ENCODE measurements around the gene ELMOD3.
"Not testable (repeated sequence)": the region's sequence is repeated elsewhere in the genome, so short reads cannot be mapped to it uniquely, and the experiment has no call there.

The ELMOD3 gene

GRCh38 chr2:85376291-85377065 is 21.9 kb downstream of the ELMOD3 start:
- no peak for DNase-seq (ENCODE audit: low spot score)

- no peak for DNase-seq (ENCODE audit: low spot score)
Observed at GRCh38 chr2:85377083-85377482, 22.5 kb downstream of the ELMOD3 start.

DNA sequence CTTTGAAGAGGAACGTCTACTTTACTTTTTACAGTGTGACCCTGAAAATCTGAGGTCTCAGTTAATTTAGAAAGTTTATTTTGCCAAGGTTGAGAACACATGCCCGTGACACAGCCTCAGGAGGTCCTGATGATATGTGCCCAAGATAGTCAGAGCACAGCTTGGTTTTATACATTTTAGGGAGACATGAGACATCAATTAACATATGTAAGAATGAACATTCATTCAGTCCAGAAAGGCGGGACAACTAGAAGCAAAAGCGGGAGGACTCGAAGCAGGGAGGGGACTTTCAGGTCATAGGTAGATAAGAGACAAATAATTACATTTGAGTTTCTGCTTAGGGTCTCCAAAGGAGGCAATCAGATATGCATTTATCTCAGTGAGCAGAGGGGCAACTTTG is 23.7 kb downstream of the ELMOD3 start:
- DNase-seq (ENCODE audit: low spot score) = no peak

DNA sequence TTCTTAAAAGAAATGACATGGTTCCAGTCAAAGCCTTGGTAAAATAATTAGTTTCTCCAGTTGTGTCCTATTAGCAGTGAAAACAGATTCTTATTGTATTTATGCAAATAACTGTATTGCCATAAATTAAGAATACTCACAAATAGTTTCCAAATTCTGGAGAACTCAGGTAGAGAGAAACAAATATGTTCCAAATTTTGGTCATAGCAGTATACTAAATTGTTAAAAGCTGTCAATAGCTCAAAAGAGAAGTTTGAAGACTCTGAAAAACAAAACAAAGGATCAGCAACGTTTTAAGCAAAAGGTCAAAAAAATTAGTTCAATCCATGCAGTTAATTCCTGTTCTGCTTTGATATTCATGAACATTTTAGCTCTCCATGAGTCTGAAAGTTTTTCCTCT is 25.5 kb downstream of the ELMOD3 start:
- DNase-seq (ENCODE audit: low spot score) = no peak

DNA sequence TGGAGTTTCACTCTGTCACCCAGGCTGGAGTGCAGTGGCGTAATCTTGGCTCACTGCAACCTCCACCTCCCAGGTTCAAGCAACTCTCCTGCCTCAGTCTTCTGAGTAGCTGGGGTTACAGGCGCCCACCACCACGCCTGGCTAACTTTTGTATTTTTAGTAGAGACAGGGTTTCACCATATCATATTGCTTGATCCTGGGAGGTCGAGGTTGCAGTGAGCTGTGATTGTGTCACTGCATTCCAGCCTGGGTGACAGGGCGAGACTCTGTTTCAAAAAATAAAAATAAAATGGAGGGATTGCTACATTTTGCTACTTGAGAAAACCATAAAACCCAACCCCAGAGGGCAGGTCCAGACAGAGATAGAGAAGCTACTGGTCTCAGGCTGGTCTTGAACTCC is 28.6 kb downstream of the ELMOD3 start:
- not testable (repeated sequence) for DNase-seq (ENCODE audit: low spot score)

DNA sequence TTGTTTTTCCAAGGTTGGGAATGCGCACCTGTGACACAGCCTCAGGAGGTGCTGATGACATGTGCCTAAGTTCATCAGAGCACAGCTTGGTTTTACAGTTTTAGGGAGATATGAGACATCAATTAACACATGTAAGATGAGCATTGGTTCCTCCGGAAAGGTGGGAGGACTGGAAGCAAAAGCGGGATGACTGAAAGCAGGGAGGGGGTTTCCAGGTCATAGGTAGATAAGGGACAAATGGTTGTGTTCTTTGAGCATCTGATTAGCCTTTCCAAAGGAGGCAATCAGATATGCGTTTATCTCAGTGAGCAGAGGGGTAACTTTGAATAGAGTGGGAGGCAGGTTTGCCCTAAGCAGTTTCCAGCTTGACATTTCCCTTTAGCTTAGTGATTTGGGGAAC is 29.3 kb downstream of the ELMOD3 start:
- DNase-seq (ENCODE audit: low spot score) = no peak

- no peak for DNase-seq (ENCODE audit: low spot score)
Observed at GRCh38 chr2:85385746-85386145, 31.2 kb downstream of the ELMOD3 start.

GRCh38 chr2:85387754-85388153 is 33.2 kb downstream of the ELMOD3 start:
- no peak for DNase-seq (ENCODE audit: low spot score)

- no peak for DNase-seq (ENCODE audit: low spot score)
Observed at GRCh38 chr2:85388878-85389538, 34.4 kb downstream of the ELMOD3 start.

GRCh38 chr2:85390941-85391669 is 36.5 kb downstream of the ELMOD3 start:
- DNase-seq (ENCODE audit: low spot score) = peak; percentile 60

GRCh38 chr2:85393836-85394235 is 39.3 kb downstream of the ELMOD3 start:
- no peak for DNase-seq (ENCODE audit: low spot score)

DNA sequence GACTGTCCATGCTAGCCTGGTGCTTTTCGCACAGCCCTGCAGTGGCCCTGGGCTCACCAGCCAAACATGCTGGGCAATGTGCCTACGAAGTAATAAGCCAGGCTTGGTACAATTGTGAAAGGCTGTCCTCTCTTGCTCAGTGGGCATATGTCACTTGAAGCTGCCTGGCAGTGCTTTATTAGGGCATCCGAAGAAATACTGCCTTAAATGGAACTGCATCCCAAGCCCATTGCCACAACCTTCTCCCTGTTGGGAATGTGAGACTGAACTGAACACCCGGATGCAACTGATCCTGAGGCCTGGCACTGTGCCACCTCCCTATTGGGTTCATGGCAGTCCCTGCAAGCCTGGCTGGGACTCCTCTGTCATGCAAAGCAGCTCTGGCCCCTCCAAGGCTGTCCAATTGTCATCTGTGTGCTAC is 39.7 kb downstream of the ELMOD3 start:
- DNase-seq (ENCODE audit: low spot score) = peak; percentile 88

DNA sequence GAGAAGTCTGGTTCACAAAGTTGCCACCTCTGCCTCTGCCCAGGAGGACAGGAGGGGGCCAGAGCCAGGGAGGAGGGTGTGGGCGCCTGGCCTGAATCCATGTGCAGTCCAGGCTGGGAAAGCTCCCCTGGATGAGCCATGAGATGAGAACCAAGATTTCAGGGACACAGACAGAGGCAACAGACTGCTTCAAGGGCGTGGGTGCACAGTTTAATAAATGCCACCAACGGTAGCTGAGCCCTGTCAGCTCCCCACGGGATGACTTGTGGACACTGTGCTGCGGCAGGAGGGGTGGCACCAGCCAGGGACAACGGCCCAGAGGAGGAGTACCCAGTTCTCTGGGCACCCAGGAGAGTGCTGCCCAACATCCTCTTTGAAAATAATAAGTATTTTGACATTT is 40.4 kb downstream of the ELMOD3 start:
- no peak for DNase-seq (ENCODE audit: low spot score)

DNA sequence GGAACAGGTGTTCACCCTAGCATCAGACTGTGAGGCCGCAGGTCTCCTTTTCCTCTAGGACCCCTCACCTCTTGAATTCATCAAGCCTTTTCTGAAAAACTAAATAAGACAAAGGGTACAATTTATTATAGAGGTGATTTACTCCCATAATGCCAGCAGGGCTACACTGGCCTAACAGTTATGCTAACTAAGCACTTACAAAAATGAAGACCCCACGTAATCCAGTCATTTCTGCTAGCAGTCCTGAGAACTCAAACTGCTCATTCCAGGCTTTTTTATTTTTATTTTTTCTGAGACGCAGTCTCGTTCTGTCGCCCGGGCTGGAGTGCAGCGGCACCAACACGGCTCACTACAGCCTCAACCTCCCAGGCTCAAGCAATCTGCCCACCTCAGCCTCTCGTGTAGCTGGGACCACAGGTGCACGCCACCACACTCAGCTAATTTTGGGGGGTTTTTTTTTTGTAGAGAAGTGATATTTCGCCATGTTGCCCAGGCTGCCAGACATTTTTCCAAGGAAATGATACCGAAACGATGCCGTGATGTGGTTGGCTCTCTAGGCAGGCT is 41.4 kb downstream of the ELMOD3 start:
- no peak for DNase-seq (ENCODE audit: low spot score)

- DNase-seq (ENCODE audit: low spot score) = no peak
Observed at GRCh38 chr2:85396531-85397470, 42.2 kb downstream of the ELMOD3 start.

- no peak for DNase-seq (ENCODE audit: low spot score)
Observed at GRCh38 chr2:85397925-85398331, 43.4 kb downstream of the ELMOD3 start.

DNA sequence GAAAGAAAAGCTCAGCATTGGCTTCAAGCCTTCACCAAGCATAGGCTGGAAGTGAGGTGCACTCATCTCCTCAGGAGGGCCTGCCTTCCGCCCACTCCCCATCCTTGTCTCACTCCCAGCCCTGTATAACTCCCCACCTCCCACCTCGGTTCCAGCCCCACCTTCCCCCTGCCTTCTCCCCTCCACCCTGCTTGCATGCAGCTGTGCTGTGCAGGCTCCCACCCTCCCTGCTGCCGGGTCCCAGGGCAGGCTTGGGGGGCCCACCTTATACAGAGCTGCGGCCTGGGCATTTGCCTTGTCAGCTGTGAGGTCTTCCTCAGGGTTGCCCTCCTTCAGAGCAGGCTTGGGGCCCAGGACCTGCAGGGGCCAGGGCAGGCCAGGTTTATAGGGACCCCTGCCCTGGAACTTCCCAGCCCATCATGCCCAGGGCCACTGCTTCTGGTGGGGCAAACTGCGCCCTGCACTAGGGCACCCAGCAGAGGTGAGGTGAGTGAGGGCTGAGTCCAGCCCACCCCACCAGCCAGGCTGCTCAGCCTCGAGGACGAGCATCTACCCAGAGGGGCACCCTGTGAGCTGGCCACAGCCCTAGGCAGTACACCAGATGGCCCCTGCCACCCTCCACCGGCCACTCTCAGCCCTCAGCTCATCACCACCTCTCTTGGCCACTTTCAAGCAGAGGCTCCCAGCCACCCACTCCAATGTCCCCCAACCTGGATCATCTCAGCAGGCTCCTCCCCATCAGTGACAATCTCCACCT is 44.0 kb downstream of the ELMOD3 start:
- no peak for DNase-seq (ENCODE audit: low spot score)

GRCh38 chr2:85399183-85399455 is 44.5 kb downstream of the ELMOD3 start:
- DNase-seq (ENCODE audit: low spot score) = no peak

GRCh38 chr2:85400023-85400422 is 45.5 kb downstream of the ELMOD3 start:
- no peak for DNase-seq (ENCODE audit: low spot score)

- DNase-seq (ENCODE audit: low spot score) = no peak
Observed at GRCh38 chr2:85400541-85401463, 46.2 kb downstream of the ELMOD3 start.
